HG03520 (cell line): ENCODE results near the gene TBRG4.

Experiments used
- ATAC-seq: cut with Tn5 transposase; IDR thresholded peaks from one replicate; pipeline ENCODE4 v1.9.1; 2021; ENCODE audit warnings: mild to moderate bottlenecking, moderate library complexity; ENCODE audit not compliant: unreplicated experiment

TBRG4 gene

DNA sequence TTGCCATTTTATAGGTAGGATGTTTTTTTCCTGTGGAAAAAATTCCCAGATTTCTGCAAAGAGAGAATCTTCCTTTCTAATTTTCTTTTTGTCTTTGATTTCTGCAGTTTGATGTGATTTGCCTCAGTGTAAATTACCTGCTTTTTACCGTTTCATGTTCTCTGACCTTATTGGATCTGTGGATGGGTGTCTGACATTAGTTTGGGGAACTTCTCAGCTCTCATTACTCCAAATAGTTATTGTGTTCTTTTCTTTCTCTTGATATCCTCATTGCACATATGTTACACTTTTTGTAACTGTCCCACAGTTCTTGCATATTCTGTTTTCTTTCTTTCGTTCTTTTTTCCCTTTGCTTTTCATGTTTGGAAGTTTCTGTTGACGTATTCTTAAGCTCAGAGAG lies 51.2 kb downstream of the TBRG4 start:
- ATAC-seq, result no peak

DNA sequence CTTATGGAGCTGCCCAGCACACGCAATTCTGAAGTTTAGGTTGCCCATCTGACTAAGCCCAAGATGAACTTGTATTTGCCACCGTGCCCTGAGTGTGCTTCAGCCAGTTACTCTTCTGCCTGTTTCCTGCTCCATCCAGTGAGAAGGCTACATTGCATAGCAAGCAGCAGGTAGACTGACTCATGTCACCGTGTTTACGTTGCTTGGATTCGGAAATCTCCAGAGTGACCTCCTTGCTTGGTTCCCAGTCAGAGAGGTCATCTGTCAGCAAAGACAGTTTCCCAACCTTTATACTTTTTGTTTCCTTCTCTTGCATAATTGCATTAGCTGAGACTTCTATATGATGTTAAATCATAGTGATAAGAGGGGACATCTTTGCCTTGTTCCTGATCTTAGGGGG lies 53.6 kb downstream of the TBRG4 start:
- ATAC-seq, result no peak

DNA sequence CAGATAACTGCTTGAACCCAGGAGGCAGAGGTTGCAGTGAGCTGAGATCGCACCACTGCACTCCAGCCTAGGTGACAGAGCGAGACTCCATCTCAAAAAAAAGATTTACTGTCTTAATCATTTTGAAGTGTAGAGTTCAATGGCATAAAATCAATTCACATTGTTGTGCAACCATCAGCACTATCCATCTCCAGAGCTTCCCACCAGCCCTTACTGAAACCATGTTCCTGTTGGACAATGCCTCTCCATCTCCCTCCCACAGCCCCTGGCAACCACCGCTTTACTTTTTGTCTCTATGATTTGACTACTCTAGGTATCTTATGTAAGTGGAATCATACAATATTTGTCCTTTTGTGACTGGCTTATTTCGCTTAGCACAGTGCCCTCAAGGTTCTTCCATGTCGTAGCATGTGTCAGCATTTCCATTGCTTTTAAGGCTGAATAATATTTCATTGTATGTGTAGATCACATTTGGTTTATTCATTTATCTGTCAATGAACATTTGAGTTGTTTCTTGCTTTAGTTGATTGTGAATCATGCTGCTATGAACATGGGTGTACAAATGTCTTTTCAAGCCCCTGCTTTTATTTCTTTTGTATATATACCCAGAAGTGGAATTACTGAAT lies 55.8 kb downstream of the TBRG4 start:
- no peak for ATAC-seq

GRCh38 chr7:45055016-45055415 lies 56.5 kb downstream of the TBRG4 start:
- no peak for ATAC-seq

GRCh38 chr7:45054442-45054841 lies 57.1 kb downstream of the TBRG4 start:
- no peak for ATAC-seq

GRCh38 chr7:45053941-45054340 lies 57.6 kb downstream of the TBRG4 start:
- no peak for ATAC-seq

GRCh38 chr7:45053401-45053800 lies 58.1 kb downstream of the TBRG4 start:
- ATAC-seq, result no peak

DNA sequence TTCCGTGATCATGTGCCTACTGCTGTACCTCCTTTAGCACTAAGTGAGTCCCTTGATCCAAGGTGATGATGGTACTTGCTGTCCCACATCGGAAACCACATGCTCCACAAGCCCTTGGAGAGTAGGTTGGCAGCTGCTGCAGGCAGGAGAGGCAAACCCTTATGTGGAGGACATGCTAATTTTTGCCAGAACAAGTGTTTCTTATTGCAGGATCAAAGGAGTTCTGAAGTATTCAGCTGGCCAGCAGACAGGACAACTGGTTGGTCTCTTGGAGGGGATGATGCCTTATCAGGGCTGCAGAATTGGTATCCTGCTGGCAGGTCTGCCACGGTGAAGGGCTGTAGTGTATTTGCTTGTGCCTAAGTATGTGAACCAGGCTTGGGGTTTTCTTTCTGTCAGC lies 59.5 kb downstream of the TBRG4 start:
- ATAC-seq, result no peak

DNA sequence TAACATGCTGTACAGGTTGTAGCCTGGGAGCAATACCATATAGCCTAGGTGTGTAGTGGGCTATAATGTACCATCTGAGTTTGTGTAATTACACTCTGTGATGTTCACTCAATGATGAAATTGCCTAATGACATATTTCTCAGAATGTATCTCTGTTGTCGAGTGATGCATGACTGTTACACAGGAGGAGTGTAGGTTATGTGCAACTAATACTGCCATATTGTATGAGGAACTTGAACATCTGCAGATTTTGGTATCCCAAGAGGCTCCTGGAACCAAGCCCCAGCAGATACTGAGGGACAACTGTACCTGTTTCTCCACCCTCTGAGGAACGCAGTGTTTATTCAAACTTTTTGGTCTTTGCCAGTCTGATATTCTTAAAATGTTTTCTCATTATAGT lies 61.3 kb downstream of the TBRG4 start:
- no peak for ATAC-seq
